Thyroid gland (tissue), 4 donors: ENCODE data around the gene ATP9B.

Experiments used
- POLR2A ChIP-seq, 2 donors: fragments of 450-650 bp; IDR thresholded peaks; one replicate each; pipeline ENCODE4 v1.6.1; 2017; ENCODE audit warnings: antibody characterized with exemption in 2 of 2, mild to moderate bottlenecking in 2 of 2, moderate library complexity in 1 of 2
- TF ChIP-seq, protein P1 (sequence below), 6 experiments: fragments of 200-600 bp in 3 of 6; fragments of 450-650 bp in 3 of 6; sonication (generic) in 3 of 6; IDR thresholded peaks; one replicate each; pipeline ENCODE4 v1.5.1; 2016 to 2019; ENCODE audit warnings: antibody characterized with exemption in 6 of 6, mild to moderate bottlenecking in 2 of 6, inconsistent platforms in 1 of 6, moderate library complexity in 1 of 6

DNA sequence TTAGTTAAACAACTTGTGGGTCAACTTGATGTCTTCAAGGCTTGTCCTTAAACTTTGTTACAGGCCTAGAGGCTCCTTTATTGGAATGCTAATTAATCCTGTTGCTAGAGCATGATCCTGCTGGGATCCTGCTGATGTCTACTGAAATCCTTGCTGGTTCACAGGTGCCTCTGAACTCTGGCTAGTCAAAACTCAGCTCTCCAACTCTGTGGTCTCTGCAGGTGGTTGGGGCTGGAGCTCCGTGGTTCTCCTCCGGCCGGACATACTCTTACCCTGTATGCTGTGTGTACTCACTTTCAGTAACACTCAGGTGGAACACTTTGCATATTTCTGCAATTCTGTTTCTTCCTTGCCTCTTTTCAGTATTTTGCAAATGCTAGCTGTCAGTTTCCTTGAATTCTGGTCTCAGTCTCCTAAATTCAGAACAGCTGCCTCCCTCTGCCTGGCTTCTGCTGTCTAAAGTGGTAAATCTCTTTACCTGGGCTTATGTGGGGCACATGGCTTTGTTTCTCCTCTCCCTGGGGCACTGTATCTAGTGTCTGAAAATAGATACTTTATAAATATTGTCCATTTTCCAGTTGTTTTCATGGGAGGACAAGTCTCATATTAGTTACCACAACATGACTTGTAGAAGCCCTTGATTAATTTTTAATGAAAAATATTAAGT is 113.0 kb downstream of the ATP9B start:
- no peak for TF ChIP-seq POLR2A (IDR thresholded peaks at IDR 0.05)
- TF ChIP-seq, protein P1, sequence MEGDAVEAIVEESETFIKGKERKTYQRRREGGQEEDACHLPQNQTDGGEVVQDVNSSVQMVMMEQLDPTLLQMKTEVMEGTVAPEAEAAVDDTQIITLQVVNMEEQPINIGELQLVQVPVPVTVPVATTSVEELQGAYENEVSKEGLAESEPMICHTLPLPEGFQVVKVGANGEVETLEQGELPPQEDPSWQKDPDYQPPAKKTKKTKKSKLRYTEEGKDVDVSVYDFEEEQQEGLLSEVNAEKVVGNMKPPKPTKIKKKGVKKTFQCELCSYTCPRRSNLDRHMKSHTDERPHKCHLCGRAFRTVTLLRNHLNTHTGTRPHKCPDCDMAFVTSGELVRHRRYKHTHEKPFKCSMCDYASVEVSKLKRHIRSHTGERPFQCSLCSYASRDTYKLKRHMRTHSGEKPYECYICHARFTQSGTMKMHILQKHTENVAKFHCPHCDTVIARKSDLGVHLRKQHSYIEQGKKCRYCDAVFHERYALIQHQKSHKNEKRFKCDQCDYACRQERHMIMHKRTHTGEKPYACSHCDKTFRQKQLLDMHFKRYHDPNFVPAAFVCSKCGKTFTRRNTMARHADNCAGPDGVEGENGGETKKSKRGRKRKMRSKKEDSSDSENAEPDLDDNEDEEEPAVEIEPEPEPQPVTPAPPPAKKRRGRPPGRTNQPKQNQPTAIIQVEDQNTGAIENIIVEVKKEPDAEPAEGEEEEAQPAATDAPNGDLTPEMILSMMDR (IDR thresholded peaks at IDR 0.05): no peak
